GM19438 (cell line): ENCODE data around the gene PDE3A.
"Not testable (repeated sequence)": the region's sequence is repeated elsewhere in the genome, so short reads cannot be mapped to it uniquely, and the experiment has no call there.

ENCODE experiments used
- ATAC-seq: cut with Tn5 transposase; IDR thresholded peaks from one replicate; pipeline ENCODE4 v1.9.1; 2021; ENCODE audit warnings: low read depth; ENCODE audit not compliant: unreplicated experiment

The PDE3A gene

DNA sequence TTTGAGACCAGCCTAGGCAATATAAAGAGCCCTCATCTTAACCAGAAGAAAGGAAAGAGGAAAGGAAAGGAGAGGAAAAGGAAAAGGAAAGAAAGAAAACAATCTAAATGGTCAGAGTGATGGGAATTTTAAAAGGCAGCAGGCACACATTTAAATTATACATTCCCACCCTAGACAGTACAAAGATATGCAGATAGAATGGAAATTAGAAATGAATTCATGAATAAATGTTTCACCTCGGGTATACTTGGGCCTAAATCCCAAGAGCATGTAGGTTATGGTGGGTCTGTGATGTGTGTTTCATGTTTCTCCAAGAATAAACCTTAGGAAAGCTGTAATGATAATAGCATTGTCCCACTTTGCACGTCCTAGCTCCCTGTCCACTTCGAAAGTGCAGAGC, 222.2 kb downstream of the PDE3A start:
- ATAC-seq = no peak

DNA sequence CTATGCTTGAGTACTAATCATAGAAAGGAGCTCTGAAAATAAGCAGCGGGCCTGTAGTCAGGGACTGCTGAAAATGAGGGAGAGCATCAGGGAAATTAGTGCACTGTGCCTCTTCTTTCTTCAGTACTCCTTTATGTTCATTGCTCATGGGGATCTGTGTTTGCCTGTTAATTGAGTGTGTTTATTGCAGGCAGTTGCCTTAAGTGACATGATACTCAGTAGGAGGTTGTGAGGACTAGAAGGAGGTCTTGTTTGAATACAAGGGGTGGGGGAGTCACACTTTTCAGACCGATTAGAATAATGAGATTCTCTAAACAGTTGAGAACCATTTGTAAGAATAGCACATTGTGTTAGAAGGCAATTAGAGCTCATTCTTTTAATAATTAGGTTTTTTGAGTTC, 224.2 kb downstream of the PDE3A start:
- no peak for ATAC-seq

DNA sequence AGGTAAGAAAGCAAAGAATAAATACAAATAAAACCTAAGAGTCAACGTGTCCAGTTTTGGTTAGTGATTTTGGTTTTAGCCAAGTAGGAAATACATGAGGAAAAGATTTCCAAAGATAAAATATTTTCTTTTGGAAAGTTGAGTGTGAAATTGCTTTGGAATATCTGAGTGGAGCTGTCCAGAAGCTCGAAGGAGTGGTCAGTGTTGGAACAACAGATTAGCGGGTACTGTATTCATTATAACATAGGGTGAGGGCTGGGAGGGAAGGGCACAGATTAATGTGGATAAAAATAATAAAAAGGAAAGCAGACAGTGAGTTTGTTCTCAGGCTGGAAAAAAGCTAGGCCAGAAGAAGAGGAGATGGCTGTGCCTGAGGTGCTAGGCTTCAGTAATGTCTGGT, 225.3 kb downstream of the PDE3A start:
- no peak for ATAC-seq

DNA sequence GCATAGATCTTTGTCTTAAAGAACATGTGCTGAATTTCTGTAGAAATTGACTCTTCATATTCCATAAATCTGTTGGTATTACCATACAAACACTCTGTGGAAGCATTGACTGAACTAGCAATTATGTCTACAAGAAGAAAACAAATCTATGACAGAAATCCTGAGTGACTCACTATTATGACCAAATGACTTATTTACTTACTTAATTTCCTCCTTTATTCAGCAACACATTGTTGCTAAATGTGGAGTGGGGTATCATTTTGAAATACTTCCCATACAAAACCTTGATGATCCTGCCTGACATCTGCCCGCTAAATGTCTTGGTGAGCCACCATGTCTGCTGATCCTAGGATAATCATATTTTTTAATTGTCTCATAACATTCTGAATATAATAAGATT, 227.7 kb downstream of the PDE3A start:
- ATAC-seq = no peak

DNA sequence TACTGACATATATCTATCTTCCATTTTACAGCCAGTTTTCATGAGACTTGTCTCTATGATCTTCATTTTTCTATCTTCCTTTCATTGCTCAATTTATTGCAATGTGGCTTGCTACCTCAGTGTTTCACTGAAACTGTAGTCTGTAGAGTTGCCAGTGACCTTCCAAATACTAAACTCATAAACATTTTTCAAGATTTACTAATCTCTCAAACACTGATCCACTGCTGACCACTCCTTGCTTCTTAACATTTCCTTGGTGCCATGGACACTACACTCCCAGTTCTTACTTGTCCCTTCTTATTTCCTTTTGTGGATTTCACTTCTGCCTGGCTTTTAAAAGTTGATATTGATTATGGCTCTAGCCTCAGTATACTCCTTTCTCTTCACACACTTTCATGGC, 231.4 kb downstream of the PDE3A start:
- ATAC-seq = no peak

DNA sequence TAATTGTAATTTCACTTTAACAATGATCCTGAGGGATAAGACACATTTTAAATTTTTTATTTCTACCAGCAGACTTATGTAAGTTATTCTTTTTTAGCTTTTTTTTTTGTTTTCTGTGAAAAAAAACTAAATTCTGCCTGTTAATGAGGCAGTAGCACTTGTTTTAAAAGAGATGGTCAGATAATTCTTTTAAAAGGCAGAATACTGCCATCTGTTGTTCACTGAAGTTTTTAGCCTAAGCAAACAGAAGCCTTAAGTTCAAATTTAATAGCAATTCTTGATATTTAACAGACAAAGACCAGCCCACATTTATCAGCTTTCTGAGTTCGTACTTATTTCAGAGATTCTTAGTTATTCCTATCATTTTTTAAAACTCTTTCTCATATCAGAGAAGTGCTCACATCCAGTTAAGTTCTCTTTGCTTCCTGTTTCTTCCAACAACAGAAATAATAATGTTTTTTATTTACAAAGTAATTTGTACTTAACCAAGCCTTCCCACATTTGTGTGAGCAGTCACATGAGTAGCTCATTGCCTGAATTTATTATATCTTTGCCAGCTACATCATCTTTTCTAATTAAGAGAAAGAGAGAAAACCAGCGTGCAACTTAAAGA, 233.4 kb downstream of the PDE3A start:
- no peak for ATAC-seq

DNA sequence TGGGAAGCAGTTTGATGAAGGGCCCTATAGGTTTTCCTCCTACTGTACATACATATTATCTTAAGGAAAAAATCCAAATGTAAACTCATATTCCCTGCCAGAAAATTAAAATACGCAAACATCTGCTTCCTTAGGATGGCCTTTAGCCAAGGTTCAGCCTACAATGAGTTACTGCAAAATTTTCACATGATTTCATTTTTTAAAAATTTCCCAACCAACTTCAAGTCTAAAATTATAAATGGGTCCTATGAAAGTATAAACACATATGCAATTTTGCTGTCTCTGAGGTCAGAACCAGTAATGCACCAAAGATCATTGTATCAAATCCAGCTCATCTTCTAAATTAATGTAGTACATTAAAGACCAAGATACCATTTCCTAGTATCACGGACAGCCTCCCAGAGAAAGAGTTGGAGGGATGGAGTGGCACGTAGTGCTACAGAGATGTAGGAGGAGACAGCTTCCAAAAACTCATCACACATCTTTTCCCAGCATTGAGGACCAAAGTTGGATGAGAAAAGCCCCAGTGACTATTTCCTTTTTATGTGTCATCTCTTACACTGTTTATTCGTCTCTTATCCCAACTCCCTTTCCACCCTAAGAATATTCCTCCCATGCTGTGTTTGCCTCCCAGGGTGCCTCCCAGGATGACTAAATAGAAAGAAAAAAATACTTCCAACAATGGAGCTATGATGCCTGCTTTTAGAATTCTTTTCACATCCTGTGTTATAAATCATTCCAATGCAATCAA, 234.5 kb downstream of the PDE3A start:
- ATAC-seq = no peak

DNA sequence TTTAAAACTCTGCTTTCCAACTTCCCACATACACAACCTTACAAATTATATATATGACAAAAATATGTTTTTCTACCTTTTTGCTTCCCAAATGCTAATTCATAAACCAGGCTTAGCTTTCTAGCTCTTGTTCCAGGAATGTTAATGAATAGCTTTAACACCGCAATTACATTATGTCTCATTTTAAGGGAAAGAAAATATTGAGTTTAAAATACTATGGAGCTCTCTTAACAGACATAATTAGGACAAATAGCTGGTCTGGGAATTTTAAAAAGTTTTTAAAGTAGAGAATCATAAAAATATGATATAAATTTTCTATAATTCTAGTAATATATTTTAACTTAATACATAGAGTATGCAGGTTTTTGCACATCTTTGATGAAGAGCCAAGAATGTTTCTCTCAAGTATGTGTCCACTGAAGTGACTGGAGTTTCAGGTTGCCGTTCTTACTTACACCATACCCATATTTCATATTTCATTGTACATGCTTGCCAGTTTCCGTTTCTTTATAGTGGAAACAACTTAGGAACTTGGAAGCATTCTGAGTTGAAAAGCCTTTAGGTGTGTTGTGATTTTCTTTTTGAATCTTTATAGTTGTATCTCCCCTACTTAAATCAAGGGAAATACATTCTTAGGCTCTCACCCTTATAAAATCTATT, 236.2 kb downstream of the PDE3A start:
- ATAC-seq = no peak

DNA sequence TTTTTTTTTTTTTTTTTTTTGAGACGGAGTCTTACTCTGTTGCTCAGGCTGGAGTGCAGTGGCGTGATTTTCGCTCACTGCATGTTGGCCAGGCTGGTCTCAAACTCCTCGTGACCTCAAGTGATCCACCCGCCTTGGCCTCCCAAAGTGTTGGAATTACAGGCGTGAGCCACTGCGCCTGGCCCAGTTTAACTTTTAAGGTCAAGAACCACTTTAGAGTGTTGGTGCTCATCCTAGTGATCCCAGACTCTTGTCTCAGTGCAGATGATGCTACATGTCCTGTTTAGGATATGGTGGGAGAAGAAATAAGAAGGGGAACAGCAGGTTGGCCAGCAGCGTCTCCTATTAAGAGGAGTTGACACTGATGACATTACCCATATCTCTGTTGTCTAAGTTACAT, 246.7 kb downstream of the PDE3A start:
- ATAC-seq = not testable (repeated sequence)

DNA sequence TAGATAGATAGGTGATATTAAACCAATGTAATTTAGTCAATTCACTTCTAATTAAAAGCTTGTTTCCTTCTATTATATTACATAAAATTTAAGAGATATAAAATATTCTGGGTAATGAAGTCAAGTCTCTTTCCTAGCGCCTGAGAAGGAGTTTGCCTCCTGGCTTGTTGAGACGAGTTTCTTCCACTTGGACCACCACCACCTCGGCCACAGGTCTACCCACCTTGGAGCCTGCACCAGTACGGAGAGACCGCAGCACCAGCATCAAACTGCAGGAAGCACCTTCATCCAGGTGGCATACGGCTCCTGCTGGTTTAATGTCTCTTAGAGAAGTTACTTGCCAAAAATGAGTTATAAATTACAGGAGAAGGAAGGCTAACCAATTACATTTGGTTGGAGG, 247.8 kb downstream of the PDE3A start:
- no peak for ATAC-seq

DNA sequence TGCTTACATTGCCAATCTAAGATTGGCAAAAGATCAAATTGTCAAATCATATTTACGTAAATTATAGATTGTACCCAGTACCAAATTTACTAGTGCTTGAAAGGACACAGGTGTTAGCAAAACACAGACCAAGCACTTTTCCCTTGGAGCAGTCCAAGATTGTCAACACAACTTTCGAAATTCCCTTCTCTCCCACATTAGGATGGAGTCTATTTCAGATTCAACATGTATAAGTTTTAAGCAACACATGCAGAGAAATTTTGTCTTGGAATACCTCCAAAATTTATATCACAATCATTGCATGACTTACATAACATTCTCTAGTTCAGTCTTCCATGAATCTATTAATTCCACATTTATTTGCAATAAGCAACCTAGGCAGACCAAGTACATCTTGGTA, 251.9 kb downstream of the PDE3A start:
- no peak for ATAC-seq

DNA sequence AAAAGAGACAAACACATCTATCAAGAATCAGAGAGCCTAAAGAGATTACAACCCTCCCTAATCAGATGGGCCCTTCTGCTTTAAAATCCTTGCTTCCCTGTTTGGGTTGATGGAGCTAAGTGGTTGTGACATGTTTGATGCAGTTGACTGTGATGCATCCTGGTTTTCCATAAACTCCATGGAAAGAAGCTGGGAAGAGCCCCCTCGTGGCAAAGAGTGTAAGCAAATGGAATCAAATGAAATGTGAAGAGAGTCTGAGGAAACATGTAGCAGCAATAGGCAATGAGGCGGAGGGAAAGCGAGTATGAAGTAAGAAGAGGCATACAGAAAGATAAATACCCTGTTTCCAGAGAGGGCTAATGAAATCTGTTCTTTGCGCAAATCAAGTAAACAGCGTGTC, 256.4 kb downstream of the PDE3A start:
- no peak for ATAC-seq

DNA sequence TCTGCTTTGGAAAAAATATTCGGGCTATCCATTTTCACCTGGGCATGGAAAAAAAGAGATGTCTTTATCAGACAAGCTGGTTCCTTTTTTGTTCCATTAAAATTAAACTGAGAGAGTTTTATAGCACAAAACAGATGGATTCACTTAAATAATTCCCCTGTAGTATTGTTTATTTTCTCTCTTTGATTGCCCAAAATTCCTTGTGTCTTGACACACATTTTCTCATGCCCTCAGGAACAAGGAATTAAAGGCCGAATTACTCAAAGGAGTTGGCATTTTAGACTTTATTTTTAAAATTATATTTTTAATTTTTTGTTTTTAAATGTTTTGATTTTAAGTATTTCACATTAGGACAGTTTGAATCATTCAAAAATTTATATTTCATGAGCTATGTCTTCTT, 257.2 kb downstream of the PDE3A start:
- ATAC-seq = no peak

DNA sequence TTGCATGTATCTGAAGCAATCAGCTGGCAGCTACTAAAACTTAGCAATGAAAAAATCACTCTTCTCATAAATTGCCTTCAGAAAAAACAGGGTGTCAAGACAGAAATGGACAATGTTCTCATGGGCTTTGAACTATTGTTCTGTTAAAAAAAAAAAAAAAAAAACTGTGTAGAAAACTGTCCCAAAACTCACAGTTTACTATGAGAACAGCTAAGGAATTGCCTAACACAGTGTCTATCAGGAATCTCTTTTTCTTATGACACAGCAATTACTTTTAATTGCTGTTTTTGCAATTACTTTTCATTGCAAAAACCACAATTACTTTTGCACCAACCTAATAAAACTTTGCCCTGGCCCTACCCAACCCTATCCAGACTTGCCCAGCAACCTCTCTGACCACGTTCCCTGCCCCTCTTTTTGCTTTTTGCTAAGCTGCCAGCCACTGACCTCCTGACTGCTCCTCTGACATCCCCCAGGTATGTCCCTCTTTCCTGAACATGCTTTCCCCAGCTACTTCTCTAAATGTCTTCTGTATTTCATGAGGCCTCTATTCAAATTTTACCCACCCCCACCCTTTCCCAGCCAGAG, 258.8 kb downstream of the PDE3A start:
- no peak for ATAC-seq

DNA sequence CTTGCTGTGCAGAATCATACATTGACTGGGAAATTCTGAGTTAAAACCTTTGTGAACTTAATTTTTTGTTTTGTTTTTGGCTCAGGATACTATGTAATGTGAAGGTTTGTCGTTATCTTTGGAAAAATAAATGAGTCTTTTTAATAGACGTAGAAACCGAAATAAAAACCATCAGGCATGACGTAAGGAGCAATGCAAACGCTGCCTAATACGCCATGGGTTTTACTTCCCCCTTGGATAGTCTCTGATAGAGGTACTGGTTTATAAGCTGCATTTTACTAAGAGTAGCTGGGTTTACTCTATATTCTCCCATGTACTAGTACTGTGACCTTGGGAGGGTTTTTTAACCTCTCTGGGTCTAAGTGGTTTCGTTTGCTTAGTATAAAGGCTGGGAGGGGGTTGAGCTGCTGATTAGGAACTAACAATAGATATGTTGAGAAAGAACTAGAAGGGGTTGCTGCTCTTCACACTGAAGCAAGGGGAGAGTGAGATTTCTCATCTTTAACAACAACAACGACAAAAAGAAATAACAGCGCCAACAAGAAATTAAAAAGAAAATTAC, 260.0 kb downstream of the PDE3A start:
- ATAC-seq = no peak

DNA sequence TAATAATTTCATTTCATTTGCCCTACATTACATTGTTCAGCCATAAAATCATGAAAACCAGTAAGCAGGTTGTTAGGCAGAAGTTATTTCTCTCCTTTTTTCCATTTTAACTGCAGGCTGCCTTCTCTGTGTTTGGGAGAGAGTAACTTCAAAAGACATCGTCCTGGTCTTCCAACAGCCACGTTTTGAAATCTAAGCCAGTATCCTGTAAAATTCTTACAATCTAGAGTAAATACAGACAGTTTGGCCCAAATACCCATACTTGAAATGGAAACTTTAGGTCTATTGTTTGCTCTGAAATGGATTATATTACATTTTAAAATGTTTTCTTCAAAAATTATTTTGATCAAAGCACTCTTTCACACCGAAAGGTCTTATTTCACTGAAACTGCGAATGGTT, 260.7 kb downstream of the PDE3A start:
- ATAC-seq = no peak

DNA sequence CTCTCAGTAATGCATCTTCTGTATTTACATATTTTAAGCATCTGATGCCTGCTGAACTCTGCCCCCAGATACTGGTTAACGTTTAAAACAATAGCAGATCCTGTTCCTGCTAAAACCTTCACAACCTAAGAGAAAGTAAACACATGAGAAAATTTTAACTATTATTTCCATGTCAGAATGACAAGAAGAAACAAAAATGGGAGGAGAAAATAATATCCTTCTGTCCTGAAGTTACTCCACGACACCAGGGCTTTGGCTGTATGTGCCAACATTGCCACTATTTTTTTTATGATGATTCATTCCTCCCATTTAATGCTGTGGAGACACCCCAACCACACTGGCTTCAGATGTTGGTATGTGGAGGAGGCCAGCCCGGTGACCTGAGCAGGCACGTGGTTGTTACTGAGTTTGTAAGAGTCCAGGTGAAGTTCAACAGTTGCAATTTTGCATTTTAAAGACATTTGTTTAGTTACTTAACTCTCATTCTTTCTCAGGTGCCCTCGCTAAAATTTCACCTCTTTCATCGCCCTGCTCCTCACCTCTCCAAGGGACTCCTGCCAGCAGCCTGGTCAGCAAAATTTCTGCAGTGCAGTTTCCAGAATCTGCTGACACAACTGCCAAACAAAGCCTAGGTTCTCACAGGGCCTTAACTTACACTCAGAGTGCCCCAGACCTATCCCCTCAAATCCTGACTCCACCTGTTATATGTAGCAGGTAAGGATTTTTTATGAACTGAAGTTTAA, 261.2 kb downstream of the PDE3A start:
- no peak for ATAC-seq

DNA sequence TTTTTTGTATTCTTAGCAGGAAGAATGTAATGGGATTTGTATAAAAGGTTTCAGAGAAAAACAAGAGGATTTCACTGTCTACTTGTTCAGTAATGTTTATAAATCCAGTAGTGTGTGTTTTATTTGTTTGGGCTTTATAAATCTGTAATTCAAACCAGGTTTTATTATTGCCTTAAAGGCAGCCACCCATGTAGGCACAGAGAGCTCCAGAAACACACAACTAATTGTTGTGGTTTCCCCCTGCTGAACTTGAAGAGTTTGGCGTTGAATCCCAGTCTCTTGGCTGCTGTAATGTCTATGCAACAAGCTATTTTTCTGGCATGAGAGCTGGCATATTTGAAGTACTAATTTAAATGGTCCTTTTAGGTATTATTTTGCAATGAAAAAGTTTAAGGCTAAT, 263.4 kb downstream of the PDE3A start:
- ATAC-seq = no peak

DNA sequence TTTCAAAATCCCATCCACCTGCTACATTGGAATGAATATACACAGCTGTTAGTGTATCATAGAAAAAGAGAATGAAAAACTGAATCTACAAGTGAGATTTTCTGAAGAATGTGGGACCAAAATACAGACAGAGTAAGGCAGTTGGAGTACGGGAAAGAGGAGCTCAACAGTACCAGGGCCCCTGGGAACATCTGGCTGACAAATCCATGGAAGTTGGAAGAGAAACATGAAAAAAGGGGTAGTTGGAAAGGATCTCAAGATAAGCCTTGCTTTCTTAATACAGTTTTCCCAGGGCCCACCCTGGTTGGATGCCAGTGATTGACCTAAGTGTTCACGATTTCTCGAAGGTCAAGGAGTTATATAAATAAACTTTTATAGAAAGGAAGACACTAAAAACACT, 272.8 kb downstream of the PDE3A start:
- no peak for ATAC-seq

DNA sequence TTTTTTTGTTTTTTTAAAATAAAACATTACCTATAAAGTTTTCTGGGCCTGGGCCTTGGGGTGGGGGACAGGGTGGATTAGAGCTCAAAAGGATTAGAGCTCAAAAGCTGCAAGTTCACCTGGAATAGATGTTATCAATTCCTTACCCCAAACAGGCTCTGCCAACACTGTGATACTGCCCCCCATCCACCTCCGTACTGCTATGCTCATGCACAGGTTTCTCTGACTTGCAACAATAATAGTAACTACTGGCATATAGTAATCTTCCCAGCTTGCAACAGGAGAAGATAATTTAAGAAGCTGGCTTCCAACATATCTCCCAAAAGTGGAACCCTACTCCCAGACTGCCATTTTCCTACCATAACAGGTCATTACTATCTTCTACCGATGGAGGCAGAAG, 275.5 kb downstream of the PDE3A start:
- ATAC-seq = no peak
